K562 (cell line): ENCODE data around the gene KRTAP5-11. TPM values are rescaled to one million over a fixed set of nuclear protein-coding genes. Genes with fewer than 3 reads are reported as not detected.
A peak's percentile ranks its signal among the peaks of the same experiment; 100 is the strongest.

Experiments used
- ARNT ChIP-seq, 2 experiments: fragments of 450-650 bp; IDR thresholded peaks; 2 replicates each; pipeline ENCODE4 v1.6.1; 2016; ENCODE audit warnings: mild to moderate bottlenecking in 1 of 2
- C11orf30 ChIP-seq: fragments of 450-650 bp; IDR thresholded peaks from 2 replicates; pipeline ENCODE4 v1.6.1; 2016; ENCODE audit warnings: low read depth, mild to moderate bottlenecking
- CXXC5 ChIP-seq: fragments of 250-450 bp; sonication (Bioruptor Pico); IDR thresholded peaks from 2 replicates; pipeline ENCODE4 v1.8.0; 2022; ENCODE audit warnings: inconsistent platforms, mild to moderate bottlenecking, moderate library complexity
- DACH1 ChIP-seq: fragments of 450-650 bp; IDR thresholded peaks from 2 replicates; pipeline ENCODE4 v1.6.1; 2018; ENCODE audit not compliant: partially characterized antibody
- EHMT2 ChIP-seq: fragments of 450-650 bp; IDR thresholded peaks from 2 replicates; pipeline ENCODE4 v1.6.1; 2018; ENCODE audit warnings: antibody characterized with exemption
- ESRRB ChIP-seq: fragments of 250-450 bp; sonication (Bioruptor Pico); IDR thresholded peaks from 2 replicates; pipeline ENCODE4 v1.5.0; 2020; ENCODE audit warnings: mild to moderate bottlenecking, moderate library complexity, borderline replicate concordance
- ETV5 ChIP-seq: sonication (generic); formaldehyde crosslinking; IDR thresholded peaks from 2 replicates; pipeline ENCODE4 v1.4.0; 2020; ENCODE audit warnings: low read depth, mild to moderate bottlenecking, missing genetic modification reagents
- FOS ChIP-seq: IDR thresholded peaks from 3 replicates; pipeline ENCODE4 v1.6.1; 2011; ENCODE audit not compliant: insufficient read length; ENCODE audit errors: extremely low read depth
- KAT8 ChIP-seq: fragments of 450-650 bp; IDR thresholded peaks from 2 replicates; pipeline ENCODE4 v1.6.1; 2016; ENCODE audit warnings: low read depth, mild to moderate bottlenecking
- MAFF ChIP-seq: IDR thresholded peaks from 2 replicates; pipeline ENCODE4 v1.6.1; 2012; ENCODE audit warnings: low read length, improper control_type of control experiment
- MAFG ChIP-seq: fragments of 450-650 bp; conservative IDR thresholded peaks from 2 replicates; pipeline ENCODE4 v1.6.1; 2016; ENCODE audit warnings: missing genetic modification characterization, missing compliant biosample characterization
- MCM7 ChIP-seq, 2 experiments: fragments of 450-650 bp; IDR thresholded peaks; 2 replicates each; pipeline ENCODE4 v1.6.1; 2016 to 2018
- PYGO2 ChIP-seq: fragments of 450-650 bp; IDR thresholded peaks from 2 replicates; pipeline ENCODE4 v1.6.1; 2016; ENCODE audit warnings: mild to moderate bottlenecking, missing genetic modification characterization, moderate library complexity, missing compliant biosample characterization
- SOX6 ChIP-seq: fragments of 450-650 bp; IDR thresholded peaks from 2 replicates; pipeline ENCODE4 v1.6.1; 2014; ENCODE audit warnings: mild to moderate bottlenecking
- TAF15 ChIP-seq: fragments of 200-400 bp; formaldehyde crosslinking; IDR thresholded peaks from 2 replicates; pipeline ENCODE4 v1.6.1; 2017; ENCODE audit warnings: mild to moderate bottlenecking, low read depth, low read length, moderate library complexity
- TAL1 ChIP-seq: fragments of 450-650 bp; IDR thresholded peaks from 2 replicates; pipeline ENCODE4 v1.6.1; 2016; ENCODE audit warnings: mild to moderate bottlenecking
- TSC22D4 ChIP-seq: fragments of 450-650 bp; IDR thresholded peaks from 2 replicates; pipeline ENCODE4 v1.6.1; 2016; ENCODE audit warnings: missing genetic modification characterization, missing biosample characterization, control low read depth
- ZNF316 ChIP-seq: fragments of 450-650 bp; IDR thresholded peaks from 2 replicates; pipeline ENCODE4 v1.6.1; 2016
- ZNF584 ChIP-seq: fragments of 200-800 bp; sonication (Bioruptor generic); IDR thresholded peaks from 2 replicates; pipeline ENCODE4 v1.6.1; 2016; ENCODE audit warnings: low read depth, mild to moderate bottlenecking, missing genetic modification characterization, missing compliant biosample characterization
- polyA plus RNA-seq, 8 experiments: library from polyadenylated mRNA; depleted of rRNA in 4 of 8; stranded (reverse) in 5 of 8; unstranded in 3 of 8; fragments of >200 nt; fragmentation: Nextera tagmentation in 2 of 8; fragmentation: Illumina TruSeq in 1 of 8; extraction: Ambion mirVana in 2 of 8; extraction: Trizol in 1 of 8; gene quantifications; 2 replicates each; pipeline versions ENCODE4 v1.2.1 to v1.2.3, GENCODE V29; 2011 to 2014; ENCODE audit warnings: inconsistent platforms in 1 of 8, missing spikeins in 1 of 8
- total RNA-seq, 7 experiments: library from RNA; depleted of rRNA in 6 of 7; stranded (reverse); fragments of >200 nt in 6 of 7; fragmentation: Illumina TruSeq in 2 of 7; extraction: Trizol in 2 of 7; gene quantifications; 2 replicates each; pipeline versions ENCODE4 v1.2.1 to v1.2.3, GENCODE V29; 2011 to 2021; ENCODE audit warnings: low replicate concordance in 1 of 7
- TF ChIP-seq, protein P1 (sequence below): conservative IDR thresholded peaks from 2 replicates; pipeline ENCODE4 v1.6.1; 2011; ENCODE audit warnings: low read depth, mild to moderate bottlenecking, low read length; ENCODE audit not compliant: control insufficient read depth
- TF ChIP-seq, protein P2 (sequence below): IDR thresholded peaks from 2 replicates; pipeline ENCODE4 v1.6.1; 2011; ENCODE audit warnings: borderline replicate concordance, low read depth, mild to moderate bottlenecking, moderate library complexity, low read length; ENCODE audit not compliant: insufficient read depth, poor library complexity, severe bottlenecking
- TF ChIP-seq, protein P3 (sequence below): sonication (generic); formaldehyde crosslinking; IDR thresholded peaks from 2 replicates; pipeline ENCODE4 v1.9.0; 2022; ENCODE audit warnings: mild to moderate bottlenecking, missing genetic modification reagents
- TF ChIP-seq, protein P4 (sequence below): fragments of 200-400 bp; formaldehyde crosslinking; IDR thresholded peaks from 2 replicates; pipeline ENCODE4 v1.6.1; 2017; ENCODE audit warnings: mild to moderate bottlenecking, low read depth, low read length, moderate library complexity

KRTAP5-11 gene
- total and polyA plus RNA-seq, 9 of the 15 experiments (the other 6 are each of a cell fraction or from before 2014, with no cell fraction given) = not detected

DNA sequence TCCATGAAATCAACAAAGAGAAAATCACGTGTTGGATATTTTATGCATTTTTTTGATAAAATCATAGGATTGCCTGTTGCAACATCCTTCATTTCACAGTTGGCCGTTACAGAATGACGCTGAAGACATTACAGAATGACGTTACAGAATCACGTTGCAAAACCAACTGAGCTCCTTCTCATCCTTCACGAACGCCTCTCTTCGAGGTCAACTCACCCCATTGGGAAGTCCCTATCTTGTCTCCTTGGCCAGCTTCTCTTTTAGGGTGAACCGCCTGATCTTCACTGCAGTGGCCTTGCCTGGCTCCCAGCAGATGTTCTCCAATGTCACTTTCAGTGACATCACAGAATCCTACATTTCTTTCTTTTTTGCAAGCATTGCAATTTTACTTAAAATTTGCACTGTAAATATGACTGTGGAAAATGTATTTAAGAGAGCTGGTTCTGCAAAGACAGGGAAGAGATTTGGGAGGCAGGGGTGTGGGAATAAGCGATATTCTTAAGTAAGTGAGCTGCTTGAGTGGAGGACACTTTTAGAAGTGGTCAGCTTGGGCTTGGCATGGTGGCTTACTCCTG is 50.6 kb downstream of the KRTAP5-11 start (continued):
- TF ChIP-seq, protein P1, sequence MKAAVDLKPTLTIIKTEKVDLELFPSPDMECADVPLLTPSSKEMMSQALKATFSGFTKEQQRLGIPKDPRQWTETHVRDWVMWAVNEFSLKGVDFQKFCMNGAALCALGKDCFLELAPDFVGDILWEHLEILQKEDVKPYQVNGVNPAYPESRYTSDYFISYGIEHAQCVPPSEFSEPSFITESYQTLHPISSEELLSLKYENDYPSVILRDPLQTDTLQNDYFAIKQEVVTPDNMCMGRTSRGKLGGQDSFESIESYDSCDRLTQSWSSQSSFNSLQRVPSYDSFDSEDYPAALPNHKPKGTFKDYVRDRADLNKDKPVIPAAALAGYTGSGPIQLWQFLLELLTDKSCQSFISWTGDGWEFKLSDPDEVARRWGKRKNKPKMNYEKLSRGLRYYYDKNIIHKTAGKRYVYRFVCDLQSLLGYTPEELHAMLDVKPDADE = no peak
- TF ChIP-seq ETV5 (CRISPR knock-in tag) = no peak
- TF ChIP-seq MCM7 (IDR thresholded peaks at IDR 0.05) = no peak
- TF ChIP-seq C11orf30 = peak; percentile 71
- no peak for TF ChIP-seq ESRRB (CRISPR knock-in tag)
- no peak for TF ChIP-seq TAF15
- no peak for TF ChIP-seq TAL1
- TF ChIP-seq KAT8 = no peak
- no peak for TF ChIP-seq SOX6
- peak; percentile 86 for TF ChIP-seq ZNF316
- no peak for TF ChIP-seq EHMT2
- TF ChIP-seq ZNF584 = no peak
- no peak for TF ChIP-seq ARNT (IDR thresholded peaks at IDR 0.05)
- TF ChIP-seq, protein P2, sequence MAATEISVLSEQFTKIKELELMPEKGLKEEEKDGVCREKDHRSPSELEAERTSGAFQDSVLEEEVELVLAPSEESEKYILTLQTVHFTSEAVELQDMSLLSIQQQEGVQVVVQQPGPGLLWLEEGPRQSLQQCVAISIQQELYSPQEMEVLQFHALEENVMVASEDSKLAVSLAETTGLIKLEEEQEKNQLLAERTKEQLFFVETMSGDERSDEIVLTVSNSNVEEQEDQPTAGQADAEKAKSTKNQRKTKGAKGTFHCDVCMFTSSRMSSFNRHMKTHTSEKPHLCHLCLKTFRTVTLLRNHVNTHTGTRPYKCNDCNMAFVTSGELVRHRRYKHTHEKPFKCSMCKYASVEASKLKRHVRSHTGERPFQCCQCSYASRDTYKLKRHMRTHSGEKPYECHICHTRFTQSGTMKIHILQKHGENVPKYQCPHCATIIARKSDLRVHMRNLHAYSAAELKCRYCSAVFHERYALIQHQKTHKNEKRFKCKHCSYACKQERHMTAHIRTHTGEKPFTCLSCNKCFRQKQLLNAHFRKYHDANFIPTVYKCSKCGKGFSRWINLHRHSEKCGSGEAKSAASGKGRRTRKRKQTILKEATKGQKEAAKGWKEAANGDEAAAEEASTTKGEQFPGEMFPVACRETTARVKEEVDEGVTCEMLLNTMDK = no peak
- no peak for TF ChIP-seq TSC22D4 (tag)
- TF ChIP-seq, protein P3, sequence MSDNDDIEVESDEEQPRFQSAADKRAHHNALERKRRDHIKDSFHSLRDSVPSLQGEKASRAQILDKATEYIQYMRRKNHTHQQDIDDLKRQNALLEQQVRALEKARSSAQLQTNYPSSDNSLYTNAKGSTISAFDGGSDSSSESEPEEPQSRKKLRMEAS (CRISPR knock-in tag) = no peak
- TF ChIP-seq CXXC5 (CRISPR knock-in tag) = no peak
- no peak for TF ChIP-seq FOS
- TF ChIP-seq MAFG = peak; percentile 78
- TF ChIP-seq PYGO2 (tag) = no peak
- TF ChIP-seq MAFF = peak; percentile 65
- no peak for TF ChIP-seq DACH1
- TF ChIP-seq, protein P4, sequence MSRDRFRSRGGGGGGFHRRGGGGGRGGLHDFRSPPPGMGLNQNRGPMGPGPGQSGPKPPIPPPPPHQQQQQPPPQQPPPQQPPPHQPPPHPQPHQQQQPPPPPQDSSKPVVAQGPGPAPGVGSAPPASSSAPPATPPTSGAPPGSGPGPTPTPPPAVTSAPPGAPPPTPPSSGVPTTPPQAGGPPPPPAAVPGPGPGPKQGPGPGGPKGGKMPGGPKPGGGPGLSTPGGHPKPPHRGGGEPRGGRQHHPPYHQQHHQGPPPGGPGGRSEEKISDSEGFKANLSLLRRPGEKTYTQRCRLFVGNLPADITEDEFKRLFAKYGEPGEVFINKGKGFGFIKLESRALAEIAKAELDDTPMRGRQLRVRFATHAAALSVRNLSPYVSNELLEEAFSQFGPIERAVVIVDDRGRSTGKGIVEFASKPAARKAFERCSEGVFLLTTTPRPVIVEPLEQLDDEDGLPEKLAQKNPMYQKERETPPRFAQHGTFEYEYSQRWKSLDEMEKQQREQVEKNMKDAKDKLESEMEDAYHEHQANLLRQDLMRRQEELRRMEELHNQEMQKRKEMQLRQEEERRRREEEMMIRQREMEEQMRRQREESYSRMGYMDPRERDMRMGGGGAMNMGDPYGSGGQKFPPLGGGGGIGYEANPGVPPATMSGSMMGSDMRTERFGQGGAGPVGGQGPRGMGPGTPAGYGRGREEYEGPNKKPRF = no peak
- TF ChIP-seq, all 486 proteins: peak for 6
